PC-9 (cell line): ENCODE results near the gene ADAMTS3. TPM values are rescaled to one million over a fixed set of nuclear protein-coding genes. Genes with fewer than 3 reads are reported as not detected.

ENCODE experiments used
- BruUV-seq: library from RNA; stranded (reverse); fragments of 400-500 nt; replicated peaks from 2 replicates; lab custom pipeline; 2021; lab: Mats Ljungman, UMichigan
- CTCF ChIA-PET: fragments of 300-600 bp; sonication (Branson Sonifier 250); formaldehyde crosslinking; loops from one replicate; lab custom pipeline; 2022; ENCODE audit warnings: antibody characterized with exemption; lab: Charles Lee
- POLR2A ChIA-PET: fragments of 300-600 bp; sonication (Branson Sonifier 250); formaldehyde crosslinking; loops from one replicate; lab custom pipeline; 2022; ENCODE audit warnings: antibody characterized with exemption; ENCODE audit not compliant: unreplicated experiment; lab: Charles Lee
- DNase-seq, 2 experiments: peaks; one replicate each; pipeline versions ENCODE4 v3.0.0 to v3.0.0-alpha.2; 2015 to 2022; ENCODE audit warnings: mixed read lengths in 1 of 2
- H2AFZ ChIP-seq: fragments of 200-600 bp; sonication (generic); 2 replicates; pipeline ENCODE4 v1.8.1; 2017; ENCODE audit warnings: antibody characterized with exemption
- H3F3A ChIP-seq: fragments of 200-600 bp; sonication (generic); 2 replicates; pipeline ENCODE4 v1.8.1; 2017; ENCODE audit warnings: antibody characterized with exemption, mild to moderate bottlenecking, low read depth; ENCODE audit not compliant: insufficient read depth
- H3K27ac ChIP-seq: fragments of 200-600 bp; sonication (generic); 2 replicates; pipeline ENCODE4 v1.6.1; 2016; ENCODE audit warnings: mixed run types
- H3K27me3 ChIP-seq: fragments of 200-600 bp; sonication (generic); 2 replicates; pipeline ENCODE4 v1.6.1; 2016; ENCODE audit warnings: low read depth, mixed run types; ENCODE audit not compliant: insufficient read depth
- H3K36me3 ChIP-seq: fragments of 200-600 bp; sonication (generic); 2 replicates; pipeline ENCODE4 v1.6.1; 2016; ENCODE audit warnings: low read depth, mixed run types
- H3K4me1 ChIP-seq: fragments of 200-600 bp; sonication (generic); replicated peaks from 2 replicates; pipeline ENCODE4 v1.6.1; 2016; ENCODE audit warnings: mixed run types; ENCODE audit not compliant: insufficient read depth
- H3K4me2 ChIP-seq: fragments of 200-600 bp; sonication (generic); 2 replicates; pipeline ENCODE4 v1.6.1; 2017; ENCODE audit warnings: mixed run types
- H3K4me3 ChIP-seq: fragments of 200-600 bp; sonication (generic); 2 replicates; pipeline ENCODE4 v1.6.1; 2016; ENCODE audit warnings: mixed run types
- H3K79me2 ChIP-seq: fragments of 200-600 bp; sonication (generic); 2 replicates; pipeline ENCODE4 v1.6.1; 2017; ENCODE audit warnings: low read depth, mixed run types
- H3K9me2 ChIP-seq: fragments of 200-600 bp; sonication (generic); 2 replicates; pipeline ENCODE4 v1.8.1; 2017; ENCODE audit warnings: mild to moderate bottlenecking; ENCODE audit not compliant: insufficient read depth
- H3K9me3 ChIP-seq: fragments of 200-600 bp; sonication (generic); 2 replicates; pipeline ENCODE4 v1.8.1; 2016; ENCODE audit warnings: low read depth; ENCODE audit not compliant: insufficient read depth
- H4K20me1 ChIP-seq: fragments of 200-600 bp; sonication (generic); 2 replicates; pipeline ENCODE4 v1.8.1; 2017; ENCODE audit not compliant: insufficient read depth
- CTCF ChIP-seq: fragments of 200-600 bp; sonication (generic); conservative IDR thresholded peaks from 2 replicates; pipeline ENCODE4 v1.6.1; 2017; ENCODE audit warnings: mixed run types, antibody characterized with exemption, mild to moderate bottlenecking, moderate library complexity
- EZH2 ChIP-seq: fragments of 200-600 bp; sonication (generic); IDR thresholded peaks from 2 replicates; pipeline ENCODE4 v1.8.0; 2017; ENCODE audit warnings: antibody characterized with exemption, low read depth
- intact Hi-C: fragments of 100-400 bp; cut with micrococcal nuclease; formaldehyde crosslinking; loops from one replicate; pipeline ENCODE4 v1.10.0; 2022; ENCODE audit not compliant: unreplicated experiment
- total RNA-seq: library from RNA; stranded (reverse); gene quantifications from 2 replicates; pipeline ENCODE4 v1.2.3, GENCODE V29; 2021

Gene ADAMTS3
- total RNA-seq, 1 experiment from 2014 or later, result 0.76 TPM

GRCh38 chr4:72239487-72240116 lies 329.4 kb downstream of the ADAMTS3 start:
- no peaks in the 10 kb centered on the region for H3K36me3 ChIP-seq
- no peaks in the 10 kb centered on the region for H4K20me1 ChIP-seq
- no peak for DNase-seq
- no peak overlapping the region for H3K4me3 ChIP-seq
- no peaks in the 10 kb centered on the region for H3K79me2 ChIP-seq
- no peaks in the 10 kb centered on the region for H3F3A ChIP-seq
- no peak for TF ChIP-seq EZH2
- TF ChIP-seq CTCF, result no peak
- H3K9me3 ChIP-seq, result no peaks in the 10 kb centered on the region
- no peaks in the 10 kb centered on the region for H3K9me2 ChIP-seq
- BruUV-seq, result no TSS peak
- no peak overlapping the region for H3K4me2 ChIP-seq
- H3K27me3 ChIP-seq, result no peaks in the 10 kb centered on the region
- intact Hi-C loops, result no loop called here
- POLR2A ChIA-PET, result no interaction called here
- CTCF ChIA-PET, result no interaction called here
- H3K4me1 ChIP-seq, result no peaks in the 10 kb centered on the region
- H3K27ac ChIP-seq, result no peak overlapping the region
- no peak overlapping the region for H2AFZ ChIP-seq
